ENCODE results near the gene RPN1.
"Not testable (repeated sequence)": the region's sequence is repeated elsewhere in the genome, so short reads cannot be mapped to it uniquely, and the experiment has no call there.

RPN1 gene

DNA sequence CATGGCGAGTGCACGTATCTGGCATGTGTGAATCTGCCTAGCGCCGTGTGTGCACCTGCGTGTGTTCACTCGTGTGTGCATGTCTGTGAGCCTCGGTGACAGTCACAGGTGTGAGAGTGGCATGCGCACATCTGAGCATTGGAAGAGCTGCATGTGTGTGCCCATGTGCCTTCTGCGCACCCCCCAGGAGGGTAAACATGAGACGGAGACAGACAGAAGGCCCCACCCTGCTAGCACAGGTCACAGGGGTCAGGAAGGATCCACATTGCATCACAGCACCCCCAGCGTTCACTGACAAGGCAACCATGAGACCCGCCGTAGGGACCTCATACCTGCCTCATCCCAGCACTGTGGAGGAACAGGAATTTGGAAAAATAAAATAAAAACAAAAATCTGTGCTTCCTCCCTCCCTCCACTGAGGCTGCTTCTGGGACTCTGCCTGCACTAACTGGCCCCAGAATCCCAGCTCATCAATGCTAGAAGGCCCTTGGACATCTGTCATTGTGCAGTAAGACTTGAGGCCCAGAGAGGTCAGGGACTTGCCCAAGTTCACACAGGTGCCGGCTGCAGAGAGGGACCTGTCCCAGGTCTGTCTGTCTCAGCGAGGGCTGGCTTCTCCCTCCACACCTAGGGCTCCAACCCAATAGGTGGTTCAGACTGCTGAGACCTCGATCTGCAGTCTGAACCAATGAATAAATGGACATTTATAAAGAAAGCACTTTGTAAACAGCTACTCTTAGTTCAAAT lies 37.4 kb downstream of the RPN1 start:
- no peak for DNase-seq (ENCODE audit: low read depth in 1 of 2, low spot score in 1 of 2)

DNA sequence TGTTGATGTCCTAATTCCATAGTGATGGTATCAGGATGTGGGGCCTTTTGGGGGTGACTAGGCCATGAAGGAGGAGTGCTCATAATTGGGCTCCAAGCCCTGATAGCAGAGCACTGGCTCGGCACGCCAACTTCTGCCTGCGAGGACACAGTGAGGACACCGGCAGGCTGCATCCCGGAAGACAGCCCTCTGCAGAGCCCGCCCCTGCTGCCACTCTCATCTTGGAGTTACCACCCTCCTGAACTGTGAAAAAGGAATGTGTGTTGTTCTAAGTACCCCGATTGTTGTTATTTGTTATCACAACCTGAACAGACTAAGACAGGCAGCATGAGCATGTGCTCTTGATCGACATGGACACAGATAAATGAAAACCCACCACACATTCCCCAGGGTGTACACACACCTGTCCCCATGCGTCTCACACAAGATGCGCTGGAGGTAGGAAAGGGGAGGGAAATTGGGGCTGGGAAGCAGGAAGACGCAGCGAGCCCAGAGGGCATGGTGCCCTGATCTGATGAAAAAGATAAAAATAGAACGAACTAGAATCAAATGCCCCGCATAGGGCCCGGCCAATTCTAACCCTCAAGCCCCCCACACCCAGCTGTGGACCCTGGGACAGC lies 40.1 kb downstream of the RPN1 start:
- no peak for DNase-seq (ENCODE audit: low read depth in 1 of 2, low spot score in 1 of 2)

DNA sequence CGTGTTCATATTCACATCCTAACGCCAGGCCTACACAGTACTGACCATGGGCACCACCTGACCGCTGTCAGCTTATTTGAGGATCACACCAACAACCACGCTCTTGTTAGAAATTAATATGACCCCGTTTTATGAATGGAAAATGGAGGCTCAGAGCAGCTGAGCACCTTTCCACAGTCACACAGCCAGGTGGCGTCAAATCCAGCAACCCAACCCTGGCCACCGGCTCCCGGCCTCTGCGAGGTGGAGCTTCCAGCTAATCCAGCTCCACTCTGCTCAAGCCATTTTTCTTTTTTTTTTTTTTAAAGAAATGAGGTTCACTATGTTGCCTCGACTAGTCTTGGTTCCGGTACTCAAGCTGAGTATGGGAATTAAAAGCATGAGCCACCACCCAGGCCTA lies 41.3 kb downstream of the RPN1 start:
- no peak for DNase-seq (ENCODE audit: low read depth in 1 of 2, low spot score in 1 of 2)

DNA sequence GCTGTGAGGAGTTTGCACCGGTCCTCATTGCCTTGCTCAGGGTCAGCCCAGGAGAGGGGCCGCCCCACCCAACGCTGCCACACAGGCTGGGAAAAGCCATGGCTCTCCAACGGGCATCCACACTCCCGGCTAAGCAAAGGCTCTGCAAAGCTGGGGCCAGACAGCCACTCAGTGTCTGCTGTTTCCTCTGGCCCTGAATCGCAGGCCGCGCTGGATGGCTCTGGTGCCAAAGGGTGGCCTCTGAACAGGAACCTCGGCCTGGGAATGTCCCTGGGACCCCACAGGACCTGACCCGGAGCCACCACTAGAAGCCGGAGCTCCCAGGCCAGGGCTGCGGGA lies 42.9 kb downstream of the RPN1 start:
- no peak for DNase-seq (ENCODE audit: low read depth in 1 of 2, low spot score in 1 of 2)

DNA sequence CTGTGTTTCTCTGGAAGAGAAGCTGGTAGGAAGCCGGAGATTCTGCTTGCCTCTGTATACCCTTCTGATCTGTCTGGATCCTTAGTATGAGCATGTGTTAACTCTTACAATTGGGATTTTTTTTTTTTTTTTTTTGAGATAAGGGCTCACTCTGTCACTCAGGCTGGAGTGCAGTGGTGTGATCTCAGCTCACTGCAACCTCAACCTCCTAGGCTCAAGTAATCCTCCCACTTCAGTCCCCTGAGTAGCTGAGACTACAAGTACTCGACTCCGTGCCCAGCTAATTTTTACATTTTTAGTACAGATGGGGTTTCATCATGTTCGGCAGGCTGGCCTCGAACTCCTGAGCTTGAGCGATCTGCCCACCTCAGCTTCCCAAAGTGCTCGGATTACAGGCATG lies 44.5 kb downstream of the RPN1 start:
- no peak for DNase-seq (ENCODE audit: low read depth in 1 of 2, low spot score in 1 of 2)

DNA sequence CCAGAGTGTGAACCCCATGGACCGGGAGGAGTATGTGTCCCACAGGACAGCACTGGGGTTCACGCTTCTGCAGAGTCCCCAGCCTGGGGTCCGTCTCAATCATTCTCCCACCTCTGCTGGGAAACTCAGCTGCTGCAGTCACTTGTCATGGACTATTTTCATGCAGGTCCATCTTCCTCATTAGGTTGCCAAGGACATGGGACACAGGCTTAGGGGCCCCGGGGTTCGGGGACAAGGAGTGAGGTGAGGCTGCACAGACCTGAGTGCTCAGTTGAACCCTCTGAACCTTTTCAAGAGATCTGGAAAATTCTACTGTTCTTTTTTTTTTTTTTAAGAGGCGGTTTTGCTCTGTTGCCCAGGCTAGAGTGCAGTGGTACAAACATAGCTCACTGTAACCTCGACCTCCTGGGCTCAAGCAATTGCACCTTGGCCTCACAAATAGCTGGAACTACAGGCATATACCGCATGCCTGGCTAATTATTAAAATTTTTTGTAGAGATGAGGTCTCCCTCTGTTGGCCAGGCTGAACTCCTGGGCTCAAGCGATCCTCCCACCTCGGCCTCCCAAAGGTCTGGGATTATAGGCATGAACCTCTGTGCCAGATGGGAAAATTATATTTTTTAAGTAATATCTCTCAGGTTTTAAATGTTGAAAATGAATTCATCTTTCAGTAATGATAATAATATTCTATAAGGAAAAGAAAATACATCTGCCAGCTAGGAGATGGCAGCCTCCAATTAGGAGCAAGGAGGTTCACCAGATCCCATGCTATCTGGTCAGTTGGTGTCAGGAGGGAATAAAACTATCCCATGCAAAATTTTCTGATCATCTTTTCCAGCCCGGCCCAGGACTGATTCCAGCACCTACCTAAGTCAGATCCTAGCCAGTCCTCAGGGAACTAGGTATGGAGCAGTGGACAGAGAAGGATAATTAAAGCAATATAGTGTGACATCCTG lies 45.2 kb downstream of the RPN1 start:
- no peak for DNase-seq (ENCODE audit: low read depth in 1 of 2, low spot score in 1 of 2)

DNA sequence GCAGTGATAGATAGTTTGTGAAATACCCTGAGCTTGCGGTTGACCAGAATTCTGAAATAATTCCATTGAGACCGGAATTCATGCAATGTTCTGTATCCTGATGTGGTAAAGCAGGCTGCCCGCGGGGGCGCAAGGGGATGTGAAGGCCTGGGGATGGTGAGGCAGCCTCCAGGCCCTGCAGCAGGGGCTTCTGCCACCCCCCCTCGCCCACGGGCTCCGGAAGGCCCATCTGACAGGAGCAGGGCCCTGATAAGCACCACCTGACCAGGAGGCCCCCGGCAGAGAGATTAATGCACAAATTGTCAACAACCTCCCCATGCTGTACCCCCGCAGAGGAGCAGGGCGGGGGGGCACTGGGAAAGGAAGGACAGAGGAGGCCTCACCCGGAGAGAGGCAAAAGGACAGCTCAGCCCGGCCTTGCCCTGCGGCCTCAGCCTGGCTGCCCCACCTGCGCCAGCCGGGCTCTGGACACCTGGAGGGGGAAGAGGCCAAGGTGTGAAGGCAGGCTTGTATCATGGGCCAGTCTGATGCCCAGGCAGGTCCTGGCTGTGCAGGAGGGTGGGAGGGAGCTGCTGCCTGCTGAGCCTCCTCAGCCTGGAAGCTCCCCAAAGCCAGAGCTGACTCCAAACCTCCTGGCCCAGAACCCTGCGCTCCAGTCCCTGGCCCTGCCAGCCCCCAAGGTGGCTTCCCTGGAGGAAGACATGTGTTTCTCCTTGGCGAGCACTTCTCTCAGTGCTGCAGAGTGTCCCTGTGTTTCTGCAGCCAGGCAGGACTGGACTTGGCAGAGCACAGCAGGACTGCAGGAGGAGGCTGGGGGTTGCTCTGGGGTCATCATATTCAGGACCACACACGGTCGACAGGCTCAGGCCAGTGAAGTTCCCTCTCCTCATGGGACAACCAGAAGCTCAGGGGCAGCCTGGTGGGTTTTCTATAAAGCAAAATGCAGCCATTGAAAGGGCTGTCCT lies 46.5 kb downstream of the RPN1 start:
- DNase-seq (ENCODE audit: low read depth in 1 of 2, low spot score in 1 of 2), result no peak

DNA sequence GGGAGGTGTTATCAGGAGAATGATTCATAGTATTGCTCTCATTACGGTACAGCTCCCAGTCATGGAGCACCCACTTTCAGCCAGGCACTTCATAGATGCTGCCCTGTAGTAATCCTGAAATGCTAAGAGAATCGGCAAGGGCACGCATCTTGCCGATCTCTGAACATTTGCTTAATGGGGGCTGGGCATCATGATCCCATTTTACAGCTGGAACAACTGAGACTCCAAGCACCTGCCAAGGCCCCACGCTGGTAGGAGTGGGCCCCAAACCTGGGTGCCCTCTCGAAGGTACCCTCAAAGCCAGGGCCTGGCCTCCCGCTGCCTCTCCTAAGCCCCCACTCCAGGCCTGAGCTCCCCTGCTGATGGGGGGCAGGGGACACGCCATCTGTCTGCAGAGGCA lies 47.3 kb downstream of the RPN1 start:
- no peak for DNase-seq (ENCODE audit: low read depth in 1 of 2, low spot score in 1 of 2)

DNA sequence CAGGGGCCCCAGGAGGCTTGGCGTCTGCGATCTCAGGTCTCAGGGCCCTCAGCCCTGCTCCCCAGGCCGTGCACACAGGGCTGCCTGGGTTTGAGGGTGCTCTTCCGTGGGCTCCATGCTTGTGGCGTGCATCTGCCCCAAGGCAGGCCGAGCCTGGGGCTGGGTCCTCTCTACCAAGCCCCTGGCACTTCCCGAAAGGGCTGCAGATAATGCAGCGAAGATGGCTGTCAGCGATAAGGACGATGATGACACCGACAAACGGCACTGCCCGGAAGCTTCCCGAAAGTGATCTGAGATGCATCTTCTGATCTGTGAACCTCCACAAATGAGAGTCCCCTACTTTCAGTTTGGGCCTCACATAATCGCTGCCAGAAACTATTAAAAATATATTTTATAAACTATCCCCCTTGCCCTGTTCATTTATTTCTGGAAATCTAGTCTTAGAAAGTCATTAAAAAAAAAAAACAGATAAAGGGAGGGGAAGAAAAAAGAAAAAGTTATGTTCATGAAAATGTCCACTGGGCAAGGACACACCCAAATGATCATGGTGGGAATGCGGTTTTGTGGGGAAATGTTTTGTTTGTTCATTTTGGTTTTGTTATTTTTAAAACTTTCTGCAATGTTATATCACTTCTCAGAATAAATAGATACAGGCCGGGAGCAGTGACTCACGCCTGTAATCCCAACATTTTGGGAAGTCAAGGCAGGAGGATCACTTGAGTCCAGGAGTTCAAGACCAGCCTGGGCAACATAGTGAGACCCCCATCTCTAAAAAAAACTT lies 51.5 kb downstream of the RPN1 start:
- DNase-seq (ENCODE audit: low read depth in 1 of 2, low spot score in 1 of 2), result no peak

DNA sequence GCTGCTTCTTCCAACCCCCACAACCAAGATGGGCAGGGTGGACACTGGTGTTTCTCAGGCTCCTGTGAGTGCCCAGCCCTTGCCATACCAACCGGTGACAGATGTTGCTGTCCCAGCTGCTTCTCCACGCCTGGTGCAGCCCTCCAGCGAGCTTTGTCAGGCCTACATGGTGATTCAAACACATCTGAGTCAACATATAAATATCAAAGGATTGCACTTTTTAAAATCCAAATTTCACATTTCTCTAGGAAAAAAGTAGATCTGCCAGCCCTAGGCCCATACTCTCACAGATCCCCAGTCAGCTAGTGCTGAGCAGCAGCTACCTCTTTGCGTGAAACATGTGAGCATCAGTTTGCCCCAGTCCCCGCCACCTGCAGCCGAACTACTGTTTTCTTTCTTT lies 52.7 kb downstream of the RPN1 start:
- DNase-seq (ENCODE audit: low read depth in 1 of 2, low spot score in 1 of 2), result no peak

DNA sequence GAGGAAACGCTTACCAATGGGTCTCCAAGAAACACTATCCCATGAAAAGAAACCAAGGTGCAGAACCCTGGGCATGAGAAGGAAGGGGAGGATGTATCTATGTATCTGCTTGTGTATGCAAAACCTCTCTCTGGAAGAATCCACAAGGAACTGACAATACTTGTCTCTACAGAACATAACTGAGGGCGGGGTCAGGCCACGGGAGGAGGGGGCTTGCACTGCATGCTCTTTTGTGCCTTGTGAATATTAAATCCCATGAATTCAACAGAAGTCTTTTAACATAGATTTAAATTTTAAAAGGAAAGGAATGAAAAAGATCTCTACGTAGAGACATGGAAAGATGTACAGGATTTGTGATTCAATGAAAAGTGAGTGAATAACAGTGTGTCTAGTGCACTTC lies 57.8 kb downstream of the RPN1 start:
- no peak for DNase-seq (ENCODE audit: low read depth in 1 of 2, low spot score in 1 of 2)

DNA sequence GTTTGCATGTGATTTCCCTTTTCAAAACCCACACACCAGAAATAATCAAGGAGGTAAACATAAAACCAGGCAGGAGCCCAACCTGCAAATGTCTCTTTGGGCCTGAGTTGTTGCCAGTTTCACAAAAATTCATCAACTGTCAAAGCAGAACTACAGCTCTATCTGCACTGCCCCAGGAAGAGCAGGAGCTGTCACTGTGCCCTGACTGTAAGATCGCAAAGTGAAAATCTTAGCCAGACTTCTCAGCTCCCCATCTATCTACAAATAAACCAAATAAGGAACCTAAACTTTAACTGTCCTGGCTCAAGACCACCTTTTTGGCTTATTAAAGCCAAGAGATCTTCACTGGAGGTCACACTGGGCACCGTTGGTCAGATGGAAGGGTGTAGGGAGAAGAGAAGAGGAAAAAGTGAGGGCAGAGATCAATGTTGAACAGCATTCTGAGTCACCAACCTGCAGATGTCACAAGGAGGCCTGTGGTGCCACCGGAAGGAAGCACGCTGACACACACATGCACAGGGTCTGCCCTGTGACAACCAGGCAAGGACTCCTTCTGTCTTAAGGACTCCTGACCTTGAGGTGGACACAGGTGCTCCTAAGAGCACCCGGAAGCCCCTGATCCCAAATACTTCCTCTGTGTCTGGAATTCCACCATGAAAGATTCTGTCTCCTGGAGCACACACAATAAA lies 58.7 kb downstream of the RPN1 start:
- no peak for DNase-seq (ENCODE audit: low read depth in 1 of 2, low spot score in 1 of 2)

DNA sequence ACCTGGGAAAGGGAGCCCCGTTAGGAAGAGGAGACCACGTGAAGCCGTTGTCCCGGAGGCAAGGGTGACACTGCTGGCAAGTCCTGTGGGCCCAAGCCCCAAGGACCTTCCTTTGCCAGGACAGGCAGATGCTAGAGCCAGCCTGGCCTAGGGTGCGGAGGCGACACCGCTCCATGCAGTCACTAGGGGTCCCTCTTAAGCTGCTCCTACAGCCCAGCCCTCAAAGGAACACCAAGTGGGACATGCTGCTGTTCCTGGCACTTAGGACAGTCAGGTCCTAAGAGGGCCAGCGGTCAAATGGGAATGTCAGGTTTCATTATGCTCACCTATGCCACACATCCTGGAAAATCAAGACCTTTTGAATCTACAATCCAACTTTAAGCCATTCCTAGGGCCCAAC lies 59.7 kb downstream of the RPN1 start:
- DNase-seq (ENCODE audit: low read depth in 1 of 2, low spot score in 1 of 2), result no peak

DNA sequence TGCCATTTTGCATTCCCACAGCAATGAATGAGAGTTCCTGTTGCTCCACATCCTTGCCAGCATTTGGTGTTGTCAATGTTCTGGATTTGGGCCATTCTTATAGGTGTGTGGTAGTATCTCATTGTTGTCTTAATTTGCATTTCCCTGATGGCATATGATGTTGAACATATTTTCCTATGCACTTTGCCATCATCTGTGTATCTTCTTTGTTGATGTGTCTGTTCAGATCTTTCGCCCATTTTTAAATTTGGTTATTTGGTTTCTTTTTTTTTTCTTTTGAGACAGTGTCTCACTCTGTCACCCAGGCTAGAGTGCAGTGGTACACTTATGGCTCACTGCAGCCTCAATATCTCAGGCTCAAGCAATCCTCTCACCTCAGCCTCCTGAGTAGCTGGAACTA lies 60.6 kb downstream of the RPN1 start:
- DNase-seq (ENCODE audit: low read depth in 1 of 2, low spot score in 1 of 2), result not testable (repeated sequence)

DNA sequence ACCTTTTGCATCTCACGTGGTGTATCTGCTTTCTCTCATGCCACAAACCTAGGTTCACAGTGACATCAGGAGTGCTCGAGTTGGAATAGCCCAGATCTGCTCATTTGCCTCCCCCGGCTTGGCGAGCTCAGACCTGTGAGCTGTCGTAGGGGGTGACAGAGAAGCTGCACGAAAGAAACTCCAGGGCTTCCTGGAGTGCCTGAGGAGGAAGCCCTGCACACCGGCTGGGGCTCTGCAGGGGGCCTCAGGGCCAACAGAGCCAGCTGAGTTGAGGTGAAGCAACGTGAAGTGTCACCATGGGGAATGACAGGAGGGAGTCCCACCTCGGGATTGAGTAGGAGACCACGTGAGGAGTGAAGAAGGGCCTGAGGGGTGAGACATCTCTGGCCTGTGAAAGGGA lies 62.5 kb downstream of the RPN1 start:
- no peak for DNase-seq (ENCODE audit: low read depth in 1 of 2, low spot score in 1 of 2)

DNA sequence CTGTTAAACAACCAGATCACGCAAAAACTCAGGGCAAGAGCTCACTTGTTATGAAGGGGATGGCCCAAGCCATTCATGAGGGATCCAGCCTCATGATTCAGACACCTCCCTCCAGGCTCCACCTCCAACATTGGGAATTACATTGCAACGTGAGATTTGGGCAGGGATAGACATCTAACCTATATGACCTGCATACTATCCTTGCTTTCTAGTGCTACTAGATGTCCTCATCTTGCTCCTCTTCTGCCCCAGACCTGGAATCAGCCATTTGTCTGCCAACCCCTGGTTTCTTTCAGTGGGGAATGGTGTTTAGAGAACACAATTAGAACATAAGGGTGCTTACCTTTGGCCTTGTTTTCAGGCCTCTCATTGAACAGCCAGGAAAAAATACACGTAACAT lies 63.2 kb downstream of the RPN1 start:
- no peak for DNase-seq (ENCODE audit: low read depth in 1 of 2, low spot score in 1 of 2)

DNA sequence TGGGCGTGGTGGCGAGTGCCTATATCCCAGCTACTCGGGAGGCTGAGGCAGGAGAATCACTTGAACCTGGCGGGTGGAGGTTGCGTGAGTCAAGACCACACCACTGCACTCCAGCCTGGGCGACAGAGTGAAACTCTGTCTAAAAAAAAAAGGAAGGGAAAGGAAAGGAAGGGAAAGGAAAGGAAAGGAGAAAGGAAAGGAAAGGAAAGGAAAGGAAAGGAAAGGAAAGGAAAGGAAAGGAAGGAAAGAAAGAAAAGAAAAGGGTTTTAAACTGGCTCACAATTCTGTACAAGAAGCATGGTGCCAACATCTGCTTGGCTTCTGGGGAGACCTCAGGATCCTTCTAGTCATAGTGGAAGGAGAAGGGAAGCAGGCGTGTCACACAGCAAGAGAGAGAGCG lies 63.7 kb downstream of the RPN1 start:
- DNase-seq (ENCODE audit: low read depth in 1 of 2, low spot score in 1 of 2), result not testable (repeated sequence)

DNA sequence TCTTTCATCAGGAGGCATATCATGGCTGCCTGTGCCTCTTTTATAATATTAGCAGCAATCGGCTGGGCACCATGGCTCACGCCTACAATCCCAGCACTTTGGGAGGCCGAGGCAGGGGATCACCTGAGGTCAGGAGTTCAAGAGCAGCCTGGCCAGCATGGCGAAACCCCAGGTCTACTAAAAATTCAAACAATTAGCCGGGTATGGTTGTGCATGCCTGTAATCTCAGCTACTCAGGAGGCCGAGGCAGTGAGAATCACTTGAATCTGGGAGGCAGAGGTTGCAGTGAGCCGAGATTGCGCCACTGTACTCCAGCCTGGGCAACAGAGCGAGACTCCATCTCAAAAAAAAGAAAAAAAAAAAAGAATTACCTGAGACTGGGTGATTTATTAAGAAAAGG lies 64.2 kb downstream of the RPN1 start:
- DNase-seq (ENCODE audit: low read depth in 1 of 2, low spot score in 1 of 2), result not testable (repeated sequence)

DNA sequence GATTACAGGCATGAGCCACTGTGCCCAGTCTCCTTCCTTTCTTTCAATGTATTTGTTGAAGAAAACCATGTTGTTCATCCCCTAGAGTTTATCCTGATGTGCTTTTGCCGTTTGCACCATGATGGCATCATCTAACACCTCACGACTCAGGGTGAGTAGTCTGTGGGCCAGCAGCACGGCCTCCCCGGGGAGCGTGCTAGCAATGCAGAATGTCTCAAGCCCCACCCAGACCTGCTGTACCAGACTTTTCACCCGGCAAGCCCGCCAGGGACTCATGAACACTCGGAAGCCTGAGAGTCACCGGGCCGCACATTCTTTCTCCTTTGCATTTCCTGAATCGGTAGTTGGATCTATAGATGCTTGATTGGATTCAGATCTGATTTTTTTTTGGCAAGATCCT lies 64.6 kb downstream of the RPN1 start:
- no peak for DNase-seq (ENCODE audit: low read depth in 1 of 2, low spot score in 1 of 2)

DNA sequence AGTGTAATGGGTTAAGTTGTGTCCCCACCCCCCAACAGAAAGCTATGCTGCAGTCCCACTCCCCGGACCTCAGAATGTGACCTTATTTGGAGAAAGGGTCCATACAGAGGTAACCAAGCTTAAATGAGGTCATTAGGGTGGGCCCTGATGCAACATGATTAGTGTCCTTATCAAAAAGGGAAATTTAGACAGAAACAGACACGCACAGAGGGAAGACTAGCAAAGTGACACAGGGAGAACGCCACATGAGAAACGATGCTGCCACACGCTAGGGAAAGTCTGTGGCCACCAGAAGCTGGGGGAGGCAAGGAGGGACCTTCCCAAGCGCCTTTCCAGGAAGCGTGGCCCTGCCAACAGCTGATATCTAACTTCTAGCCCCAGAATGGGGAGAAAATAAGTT lies 65.4 kb downstream of the RPN1 start:
- no peak for DNase-seq (ENCODE audit: low read depth in 1 of 2, low spot score in 1 of 2)

Data from activated CD4-positive, alpha-beta T cell treated with anti-CD3 and anti-CD28 coated beads, Interleukin-2, amount 50 U/mL, for 24 hours (primary cell).